HUES64 (cell line): ENCODE measurements around the gene SIM1.

Experiments used
- H3K27ac ChIP-seq: 2 replicates; pipeline ENCODE4 v1.7.0; 2013; ENCODE audit warnings: low read depth, low read length, inconsistent platforms
- H3K27me3 ChIP-seq: 2 replicates; pipeline ENCODE4 v1.6.1; 2013; ENCODE audit warnings: mild to moderate bottlenecking, low read length; ENCODE audit not compliant: insufficient read depth
- H3K36me3 ChIP-seq: 2 replicates; pipeline ENCODE4 v1.6.1; 2013; ENCODE audit warnings: mild to moderate bottlenecking, low read length; ENCODE audit not compliant: insufficient read depth
- H3K4me1 ChIP-seq: 2 replicates; pipeline ENCODE4 v1.6.1; 2013; ENCODE audit warnings: mild to moderate bottlenecking, low read length, moderate library complexity; ENCODE audit not compliant: insufficient read depth
- H3K4me3 ChIP-seq: 2 replicates; pipeline ENCODE4 v1.5.1; 2013; ENCODE audit warnings: mild to moderate bottlenecking, low read length, moderate library complexity
- H3K9ac ChIP-seq: 2 replicates; pipeline ENCODE4 v1.6.1; 2013; ENCODE audit warnings: mild to moderate bottlenecking, low read depth, low read length
- H3K9me3 ChIP-seq: 2 replicates; pipeline ENCODE4 v1.6.1; 2013; ENCODE audit warnings: low read depth, low read length; ENCODE audit not compliant: insufficient read depth
- WGBS: fragments of 150-250, 120-280 bp; methylation state at CpG from one replicate; pipeline ENCODE4 v1.1.7; 2013; ENCODE audit warnings: missing lambda C conversion rate; 5-methylcytosine and 5-hydroxymethylcytosine counted together

Gene SIM1

DNA sequence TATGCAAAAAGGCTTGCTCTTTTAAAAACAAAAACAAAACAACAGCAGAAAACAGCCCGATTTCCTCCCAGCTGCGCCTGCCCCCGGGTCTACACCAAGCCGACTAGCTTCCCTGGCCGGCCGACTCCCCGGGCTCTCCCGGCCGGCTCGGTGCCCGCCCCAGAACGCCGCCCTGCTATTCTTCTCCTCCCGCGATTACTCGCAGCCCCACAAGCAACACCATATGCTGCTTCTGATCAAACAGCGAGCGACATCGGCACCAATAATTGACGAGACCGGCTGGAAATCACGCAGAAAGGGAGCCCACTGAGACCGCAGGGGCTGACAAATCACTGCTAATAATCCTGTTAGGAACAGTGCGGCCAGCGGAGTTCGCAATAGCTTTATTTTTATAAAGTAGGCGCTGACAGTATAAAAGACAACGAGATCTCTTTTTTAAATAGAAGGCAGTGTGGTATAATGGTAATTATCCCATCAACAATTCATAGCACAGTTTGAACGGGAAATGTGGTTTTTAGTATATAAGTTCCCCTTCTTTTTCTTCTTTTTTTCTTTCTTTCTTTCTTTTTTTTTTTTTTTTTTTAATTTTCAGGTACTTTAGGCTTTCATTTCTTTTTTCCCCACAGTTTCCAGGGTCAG, 3.3 kb downstream of the SIM1 start:
- Histone ChIP-seq H3K27me3 (peaks cover 100% of the 10 kb centered on the region), H3K9ac (no peak overlapping the region), H3K27ac (no peak overlapping the region), H3K4me3 (0 out of 2 replicates have a peak overlapping the region, but pooled peaks have one; percentile 13), H3K9me3 (no peaks in the 10 kb centered on the region), H3K36me3 (no peaks in the 10 kb centered on the region), H3K4me1 (peaks cover 55% of the 10 kb centered on the region)
- WGBS: under 1% methylated on average over 27 of the region's 29 CpGs

DNA sequence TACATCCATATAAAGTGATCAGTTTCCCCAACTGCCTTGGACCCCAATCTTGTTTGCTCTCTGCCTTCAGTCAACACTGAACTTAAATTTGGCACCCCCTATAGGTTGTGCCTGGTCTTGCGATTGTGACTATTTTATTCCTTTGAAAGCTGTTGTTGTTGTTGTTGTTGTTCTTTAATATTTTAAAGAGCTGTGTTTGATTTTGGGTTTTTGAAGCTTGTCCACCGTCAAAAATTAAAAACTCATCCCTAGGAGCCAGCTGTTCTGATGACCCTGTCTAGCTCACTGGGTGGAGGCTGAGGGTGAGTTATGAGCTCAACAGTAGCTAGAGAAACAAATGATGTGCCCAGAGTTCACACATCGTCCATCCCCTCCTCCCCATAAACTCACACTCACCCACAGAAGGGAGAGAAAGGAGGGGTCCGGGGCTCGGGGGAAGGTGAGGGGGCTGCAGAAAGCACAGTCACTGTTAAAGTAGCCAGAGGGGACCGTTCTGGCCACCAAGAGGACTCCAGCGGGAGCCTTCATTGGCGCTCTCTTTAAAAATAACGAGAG, 4.0 kb downstream of the SIM1 start:
- H3K9me3 ChIP-seq: no peaks in the 10 kb centered on the region
- H3K4me1 ChIP-seq: peaks cover 50% of the 10 kb centered on the region
- 0 out of 2 replicates have a peak overlapping the region, but pooled peaks have one; percentile 13 for H3K4me3 ChIP-seq
- no peaks in the 10 kb centered on the region for H3K36me3 ChIP-seq
- peaks cover 100% of the 10 kb centered on the region for H3K27me3 ChIP-seq
- H3K27ac ChIP-seq: no peak overlapping the region
- no peak overlapping the region for H3K9ac ChIP-seq
- 0% methylated on average over 6 of the region's 9 CpGs for WGBS

DNA sequence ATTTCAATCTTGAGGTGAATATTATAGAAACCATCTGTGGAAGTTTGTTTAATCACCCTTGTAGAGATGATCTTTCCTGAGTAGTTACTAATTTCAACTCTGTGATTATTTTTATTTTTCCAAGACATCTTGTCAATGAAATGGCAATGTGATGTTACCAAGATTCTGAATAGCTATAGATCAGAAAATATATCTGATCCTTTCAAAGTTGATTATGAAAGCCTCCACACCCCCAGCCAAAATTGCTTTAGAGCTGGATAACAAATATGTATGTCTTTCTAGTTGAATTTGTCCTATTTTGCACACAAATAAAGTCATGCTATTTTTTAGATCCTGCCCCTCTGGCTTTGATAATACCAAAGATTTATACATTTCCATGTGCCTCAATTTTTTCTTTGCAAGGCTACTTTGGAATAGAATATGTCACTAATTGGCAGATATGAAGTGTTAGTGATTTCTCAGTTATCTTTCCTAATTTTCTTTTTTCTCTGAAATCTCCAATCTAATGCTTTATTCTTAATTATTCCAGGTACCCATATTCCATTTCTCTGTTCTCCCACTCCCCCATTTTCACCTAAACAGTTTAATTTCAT, 5.0 kb downstream of the SIM1 start:
- no peak overlapping the region for H3K27ac ChIP-seq
- H3K4me1 ChIP-seq: peaks cover 53% of the 10 kb centered on the region
- no peaks in the 10 kb centered on the region for H3K9me3 ChIP-seq
- H3K4me3 ChIP-seq: no peak overlapping the region
- no peaks in the 10 kb centered on the region for H3K36me3 ChIP-seq
- no peak overlapping the region for H3K9ac ChIP-seq
- peaks cover 100% of the 10 kb centered on the region for H3K27me3 ChIP-seq

DNA sequence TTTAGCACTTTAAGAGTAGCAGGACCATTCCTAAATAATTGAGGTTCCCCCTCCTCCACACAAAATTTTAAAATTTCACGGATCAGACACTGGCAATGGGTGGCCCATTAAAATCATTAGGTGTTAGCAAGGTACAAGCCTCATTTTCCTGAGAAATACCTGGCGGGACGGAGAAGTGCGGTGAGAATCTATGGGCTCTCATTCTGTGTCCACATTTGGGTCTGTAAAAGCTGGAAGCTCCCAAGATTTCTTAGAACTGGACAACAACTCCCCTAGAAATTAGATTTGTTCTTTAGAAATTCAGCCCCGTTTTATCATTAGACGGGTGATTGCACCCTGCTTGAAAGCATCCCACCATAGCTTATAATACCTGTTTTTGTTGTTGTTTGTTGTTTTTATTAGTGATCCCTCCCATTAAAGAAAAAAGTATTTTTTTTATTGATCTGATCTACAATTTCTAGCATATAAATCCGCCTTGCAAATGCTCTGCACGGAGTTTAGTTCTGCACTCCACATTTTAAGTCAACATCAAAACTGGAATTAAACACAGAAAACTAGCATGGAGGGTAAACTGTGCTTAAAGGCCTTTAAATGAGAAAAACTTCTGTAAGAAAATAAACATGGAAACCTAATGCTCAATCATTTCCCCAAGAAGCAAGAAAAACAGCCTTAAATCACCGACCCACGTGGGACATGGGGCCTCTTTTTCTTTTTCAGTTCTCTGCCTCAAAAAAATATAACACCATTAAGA, 5.7 kb downstream of the SIM1 start:
- no peaks in the 10 kb centered on the region for H3K36me3 ChIP-seq
- 7% methylated on average over 8 of the region's 10 CpGs for WGBS
- H3K4me1 ChIP-seq: peaks cover 54% of the 10 kb centered on the region
- H3K27me3 ChIP-seq: peaks cover 100% of the 10 kb centered on the region
- peak overlapping the region; percentile 38 for H3K4me3 ChIP-seq
- H3K9ac ChIP-seq: no peak overlapping the region
- H3K27ac ChIP-seq: no peak overlapping the region
- no peaks in the 10 kb centered on the region for H3K9me3 ChIP-seq

DNA sequence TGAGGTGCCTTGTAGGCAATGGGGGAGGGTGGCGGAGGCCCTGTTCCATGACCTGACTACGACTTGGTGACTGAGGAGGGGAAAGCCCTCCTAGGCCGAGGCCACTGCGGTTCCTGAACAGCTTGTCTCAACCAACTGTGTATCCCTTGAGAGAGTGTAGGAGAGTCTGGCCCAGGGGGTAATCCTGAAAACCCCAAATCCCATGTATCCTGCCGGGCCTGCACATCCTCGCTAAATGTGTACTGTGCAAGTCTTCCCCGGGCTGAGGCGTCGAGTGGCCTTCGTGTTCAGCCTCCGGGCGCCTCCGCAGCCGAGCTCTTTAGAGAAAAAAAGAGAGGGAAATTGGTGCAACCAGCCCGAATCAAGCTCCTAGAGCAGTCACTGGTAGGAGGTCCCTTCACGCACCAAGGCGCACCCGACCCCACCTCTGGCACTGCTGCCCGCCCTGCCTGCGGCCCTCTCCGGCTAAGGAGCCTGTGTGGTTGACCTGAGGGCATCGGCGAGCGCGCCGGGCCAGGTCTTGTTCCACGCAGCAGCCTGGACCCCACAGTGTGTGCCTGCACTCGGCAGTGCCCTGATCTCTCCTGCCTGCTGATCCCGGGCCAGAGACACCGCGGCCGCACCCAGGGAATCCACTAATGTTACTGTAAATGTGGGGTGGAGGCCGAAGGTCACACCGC, 7.3 kb downstream of the SIM1 start:
- no peaks in the 10 kb centered on the region for H3K36me3 ChIP-seq
- peak overlapping the region; percentile 38 for H3K4me3 ChIP-seq
- H3K9ac ChIP-seq: no peak overlapping the region
- 1% methylated on average over 32 of the region's 34 CpGs for whole genome bisulfite sequencing
- H3K4me1 ChIP-seq: peaks cover 45% of the 10 kb centered on the region
- no peak overlapping the region for H3K27ac ChIP-seq
- no peaks in the 10 kb centered on the region for H3K9me3 ChIP-seq
- H3K27me3 ChIP-seq: peaks cover 100% of the 10 kb centered on the region

DNA sequence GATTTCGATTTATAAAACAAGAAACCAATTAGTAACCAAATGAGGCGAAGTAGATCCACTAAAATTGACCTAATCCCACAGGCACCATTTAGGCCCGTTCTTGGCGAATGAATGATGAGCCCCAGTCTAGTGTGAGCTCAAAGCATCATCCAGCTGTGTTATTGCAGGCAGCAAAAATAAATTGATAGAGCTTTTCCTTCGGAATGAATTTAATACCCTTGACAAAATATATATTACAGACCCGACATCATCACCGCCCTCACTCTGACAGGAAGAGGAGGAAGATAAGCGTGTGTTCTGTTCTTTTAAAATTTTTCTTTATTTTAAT, 7.8 kb downstream of the SIM1 start:
- Histone ChIP-seq H3K9me3 (no peaks in the 10 kb centered on the region), H3K27me3 (peaks cover 100% of the 10 kb centered on the region), H3K9ac (no peak overlapping the region), H3K36me3 (no peaks in the 10 kb centered on the region), H3K4me3 (no peak overlapping the region), H3K27ac (no peak overlapping the region), H3K4me1 (peaks cover 39% of the 10 kb centered on the region)
- 7% methylated on average over 4 of the region's 8 CpGs for WGBS

DNA sequence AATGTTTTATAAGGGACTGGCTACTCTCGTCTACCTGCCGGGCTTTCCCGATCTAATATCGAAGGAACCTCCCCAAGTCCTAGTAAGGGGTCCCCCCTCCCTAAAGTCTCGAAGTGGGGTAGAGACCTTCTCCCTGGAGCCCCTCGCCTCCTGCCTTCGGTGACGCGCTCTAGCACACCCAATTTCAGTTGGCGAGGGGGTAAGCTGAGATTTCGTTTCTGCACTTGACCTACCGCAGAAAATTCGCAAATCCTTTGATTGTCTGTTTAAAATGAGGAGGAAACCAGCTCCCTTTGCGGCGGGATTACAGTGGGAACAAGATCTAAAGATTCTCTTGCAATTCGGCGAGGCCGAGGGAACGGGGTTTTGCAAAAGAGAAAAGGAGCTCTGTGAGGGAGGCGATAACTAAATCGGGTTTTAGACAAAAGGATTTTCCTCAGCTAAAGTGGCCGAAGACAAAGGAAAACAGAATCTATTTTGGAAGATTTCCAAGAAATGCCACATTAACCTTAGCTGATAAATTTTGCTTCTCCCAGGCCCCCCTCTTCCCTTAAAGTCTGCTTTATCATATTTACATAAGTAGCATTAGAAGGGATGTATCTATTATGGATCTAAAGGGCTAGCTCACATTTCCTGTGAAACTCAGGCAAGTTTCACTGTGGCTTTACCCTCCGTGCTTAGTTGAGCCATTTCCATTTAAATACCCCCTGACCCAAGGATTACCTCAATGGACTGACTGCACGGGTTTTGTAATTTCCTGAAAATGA, 8.4 kb downstream of the SIM1 start:
- H3K4me3 ChIP-seq: peak overlapping the region; percentile 28; the same call in 1 of the 2 replicates

DNA sequence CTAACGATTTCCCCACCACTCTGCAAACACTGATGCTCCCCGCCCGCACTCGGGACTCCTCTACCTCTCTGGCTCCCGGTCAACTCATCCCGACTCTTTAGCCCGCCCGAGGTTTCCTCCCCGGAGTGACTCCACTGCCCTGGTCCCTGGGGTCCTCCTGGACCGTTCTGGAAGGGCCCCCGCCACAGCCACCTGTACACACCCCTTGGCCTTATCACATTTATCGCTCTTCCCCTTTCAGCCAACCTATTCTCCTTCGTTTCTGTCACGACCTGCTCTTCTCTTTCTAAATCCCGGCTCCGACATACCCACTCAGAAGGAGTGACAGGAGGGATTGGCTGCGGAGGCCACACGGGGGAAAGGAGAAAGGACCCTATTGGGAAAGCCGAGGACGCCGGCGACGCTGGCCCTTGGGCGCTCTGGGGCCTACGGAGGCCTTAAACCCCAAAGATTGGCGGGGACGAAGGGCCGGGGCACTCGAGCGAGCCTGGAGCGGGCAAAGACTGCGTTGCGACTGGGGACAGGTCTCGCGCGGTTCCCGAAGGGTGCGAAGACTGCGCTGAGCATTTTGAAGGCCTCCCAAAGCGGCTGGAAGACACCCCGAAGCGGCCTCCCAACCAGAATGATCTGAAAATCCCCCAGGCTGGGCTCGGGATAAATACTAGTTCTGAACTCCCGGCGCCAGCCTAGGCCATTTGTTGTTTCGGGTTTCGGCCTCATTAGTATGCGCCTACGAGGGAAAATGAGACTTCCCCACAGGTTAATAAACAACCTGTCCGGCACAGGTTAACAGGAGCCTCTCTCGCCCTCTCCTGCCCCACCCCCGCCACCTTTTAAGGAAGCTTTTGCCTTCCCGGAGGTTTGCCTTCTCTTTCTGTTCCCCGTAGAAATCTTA, 9.2 kb downstream of the SIM1 start:
- Histone ChIP-seq H3K27ac (no peak overlapping the region), H3K4me1 (peaks cover 31% of the 10 kb centered on the region), H3K9ac (no peak overlapping the region), H3K27me3 (peaks cover 100% of the 10 kb centered on the region), H3K36me3 (no peaks in the 10 kb centered on the region), H3K9me3 (no peaks in the 10 kb centered on the region), H3K4me3 (peak overlapping the region; percentile 28)
- WGBS: 1% methylated on average over 53 of the region's 54 CpGs

More for the DNA sequence above, 8.4 kb downstream of the SIM1 start:
- Histone ChIP-seq H3K36me3 (no peaks in the 10 kb centered on the region), H3K4me1 (peaks cover 34% of the 10 kb centered on the region), H3K9ac (no peak overlapping the region), H3K27ac (no peak overlapping the region), H3K27me3 (peaks cover 100% of the 10 kb centered on the region), H3K9me3 (no peaks in the 10 kb centered on the region)
- 1% methylated on average over 24 of the region's 24 CpGs for WGBS

DNA sequence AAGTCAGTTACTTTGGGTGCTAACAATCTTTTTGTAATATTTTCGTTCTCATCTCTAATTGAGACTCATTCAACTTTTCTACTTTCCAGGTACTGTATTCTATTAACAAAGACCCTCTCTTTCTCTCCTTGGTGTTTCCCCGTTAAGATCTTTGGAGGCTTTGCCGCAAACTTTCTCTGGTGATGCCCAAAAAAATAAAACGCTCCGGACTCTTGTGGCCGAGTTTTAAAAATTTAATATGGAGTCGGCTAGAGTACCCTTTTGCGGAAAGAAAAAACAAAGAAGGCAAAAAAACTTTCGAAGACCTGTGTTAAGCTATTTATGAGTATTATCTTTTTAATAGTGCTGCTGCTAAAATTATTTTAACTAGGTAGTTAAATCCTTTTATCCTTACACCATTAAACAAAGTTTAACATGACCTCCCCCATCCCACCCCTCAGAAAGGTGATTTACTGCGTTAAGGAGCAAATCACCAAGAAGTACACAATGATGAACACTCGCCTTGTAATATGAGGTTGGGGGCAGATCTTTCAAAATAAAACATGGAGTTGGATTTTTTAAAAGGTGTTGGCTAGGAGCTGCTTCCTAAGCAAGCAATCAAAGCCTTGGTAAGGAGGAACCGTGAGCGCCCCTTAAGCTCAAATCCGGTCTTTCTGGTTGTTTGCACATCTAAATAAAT, 10.0 kb downstream of the SIM1 start:
- Histone ChIP-seq H3K4me3 (no peak overlapping the region; the same call in 1 of the 2 replicates), H3K27me3 (peaks cover 100% of the 10 kb centered on the region), H3K9me3 (no peaks in the 10 kb centered on the region), H3K9ac (no peak overlapping the region), H3K27ac (no peak overlapping the region), H3K4me1 (peaks cover 31% of the 10 kb centered on the region), H3K36me3 (no peaks in the 10 kb centered on the region)
- 10% methylated on average over 14 of the region's 14 CpGs for WGBS
